ENCODE measurements around the gene GPC1. TPM values are rescaled to one million over a fixed set of nuclear protein-coding genes. Genes with fewer than 3 reads are reported as not detected.

The GPC1 gene
- total and polyA plus RNA-seq, 2 of the 13 experiments (the other 11 are each of a cell fraction or from before 2014, with no cell fraction given) = 4.0 to 5.5 TPM

DNA sequence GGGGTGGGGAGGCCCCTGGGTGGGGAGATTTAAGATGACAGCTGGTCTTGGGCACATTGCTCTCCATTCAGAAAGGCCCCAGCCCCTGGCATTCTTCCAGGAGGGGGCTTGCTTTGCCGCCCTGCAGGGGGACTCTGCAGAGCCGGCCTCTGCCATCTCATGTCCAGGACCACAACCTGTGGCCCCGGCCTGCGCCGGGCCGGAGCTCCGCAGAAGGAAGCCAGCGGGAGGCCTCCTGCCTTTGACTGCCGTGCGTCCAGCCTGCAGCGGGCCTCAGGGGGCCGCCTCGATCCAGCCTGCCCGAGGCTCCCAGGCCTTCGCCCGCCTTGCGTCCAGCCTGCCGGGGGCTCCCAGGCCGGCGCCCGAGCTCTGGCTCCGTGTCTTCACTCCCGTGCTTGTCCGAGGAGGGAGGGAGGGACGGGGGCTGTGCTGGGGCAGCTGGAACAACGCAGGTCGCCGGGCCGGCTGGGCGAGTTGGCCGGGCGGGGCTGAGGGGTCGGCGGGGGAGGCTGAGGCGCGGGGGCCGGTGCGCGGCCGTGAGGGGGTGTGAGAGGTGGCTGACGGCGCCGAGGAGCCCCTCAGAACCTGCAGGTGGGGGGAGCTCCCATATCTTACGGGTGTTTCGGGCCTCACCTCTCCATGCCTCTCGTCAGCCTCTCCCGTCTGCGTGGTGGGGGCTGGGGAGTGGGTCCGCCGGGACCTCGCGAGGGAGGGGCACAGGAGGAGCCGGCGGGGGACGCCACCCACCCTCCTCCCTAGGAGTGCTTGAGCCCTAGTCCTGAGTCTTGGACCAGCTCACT, 20.4 kb downstream of the GPC1 start (continued):
- TF ChIP-seq NR2C2 (CRISPR knock-in tag; IDR thresholded peaks at IDR 0.05; ENCODE audit: borderline replicate concordance) = peak; percentile 7; the same call in 1 of the 2 replicates
- TF ChIP-seq ZFX (CRISPR knock-in tag; IDR thresholded peaks at IDR 0.05; ENCODE audit: low read depth) = peak; percentile 54; the same call in 1 of the 2 replicates
- TF ChIP-seq HNRNPL (IDR thresholded peaks at IDR 0.05; ENCODE audit: low read depth, low read length) = 0 out of 2 replicates have a peak, but pooled peaks have one; percentile 4

DNA sequence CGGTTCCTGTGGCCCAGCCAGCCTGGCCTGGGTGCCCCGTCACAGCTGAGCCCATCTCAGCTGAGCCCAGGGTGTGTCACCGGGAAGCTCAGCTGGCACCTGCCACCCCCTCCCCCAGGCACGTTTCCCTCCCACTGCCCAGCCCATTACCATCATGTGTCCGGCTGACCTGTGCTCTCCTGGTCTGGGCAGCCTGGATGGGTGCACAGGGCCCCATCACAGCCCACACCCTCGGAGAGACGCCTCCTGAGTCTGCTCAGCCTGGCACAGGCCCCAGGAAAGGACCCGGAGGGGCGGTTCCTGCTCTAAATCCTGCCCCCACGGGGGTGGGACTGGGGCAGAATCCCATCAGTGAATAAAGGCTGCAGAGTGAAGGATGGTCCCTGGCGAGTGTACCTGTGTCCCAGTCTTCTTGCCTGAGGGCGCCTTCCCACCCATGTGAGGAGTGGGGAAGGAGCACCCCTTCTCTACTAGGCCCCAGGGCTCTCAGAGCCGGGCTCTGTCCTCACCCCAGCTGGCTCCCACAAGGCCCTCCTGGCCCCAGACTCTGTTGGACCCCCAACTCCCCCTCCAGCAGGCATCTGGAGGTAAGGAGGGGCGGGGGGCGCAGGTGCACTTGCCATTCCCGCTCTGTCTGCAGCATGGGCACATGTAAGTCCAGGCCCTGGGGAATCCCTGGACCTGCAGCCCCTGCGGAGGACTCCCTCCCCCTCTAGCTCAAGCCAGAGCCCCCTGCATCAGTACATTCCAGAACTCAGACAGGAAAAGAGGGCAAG, 21.2 kb downstream of the GPC1 start:
- H3K4me2 ChIP-seq (ENCODE audit: low read depth, low read length) = peak overlapping the region; percentile 51
- no peaks in the 10 kb centered on the region for H3K36me3 ChIP-seq (replicated peaks in 1 of 2; ENCODE audit: control insufficient read depth in 1 of 2, insufficient read depth in 2 of 2, low read length in 2 of 2)
- peaks cover 10% of the 10 kb centered on the region; the same call in 1 of the 2 replicates for H4K20me1 ChIP-seq (ENCODE audit: insufficient read depth, low read length)
- H3K9ac ChIP-seq (ENCODE audit: insufficient read depth, low read depth, low read length) = no peak overlapping the region
- ATAC-seq (no peak), DNase-seq (ENCODE audit: low spot score) (no peak), FAIRE-seq (no peak)
- intact Hi-C loops (cut with micrococcal nuclease; ENCODE audit: unreplicated experiment) (no loop called here), in situ Hi-C loops (cut with HindIII; ENCODE audit: extremely low pct_ligation_motif_present, low pct_unique_long_range_greater_than_20kb) (no loop called here)
- peaks cover 25 to 49% of the 10 kb centered on the region in 2 experiments for H3K27me3 ChIP-seq (ENCODE audit: control insufficient read depth in 1 of 2, insufficient read depth in 2 of 2, low read length in 2 of 2)
- no peaks in the 10 kb centered on the region for H3K9me3 ChIP-seq (ENCODE audit: low read length)
- peaks cover 64% of the 10 kb centered on the region for H3K4me1 ChIP-seq (ENCODE audit: insufficient read depth, low read length)
- no peaks in the 10 kb centered on the region for H3K79me2 ChIP-seq (ENCODE audit: insufficient read depth, low read length)
- POLR2A ChIA-PET = interaction anchor here (1.2 kb wide), 1 partner anchor 16 kb away, joined by 4 read pairs; no protein-coding TSS in a partner anchor
- no TSS peak for BruUV-seq (replicated peaks)
- CTCF ChIA-PET (ENCODE audit: low intra/inter-chr PET ratio, low total read pairs) = no interaction called here
- no peak for TF ChIP-seq ZSCAN31 (CRISPR knock-in tag; IDR thresholded peaks at IDR 0.05; ENCODE audit: low read depth)
- TF ChIP-seq MATR3 (CRISPR knock-in tag; IDR thresholded peaks at IDR 0.05) = 0 out of 2 replicates have a peak, but pooled peaks have one; percentile 45
- TF ChIP-seq, protein P1, sequence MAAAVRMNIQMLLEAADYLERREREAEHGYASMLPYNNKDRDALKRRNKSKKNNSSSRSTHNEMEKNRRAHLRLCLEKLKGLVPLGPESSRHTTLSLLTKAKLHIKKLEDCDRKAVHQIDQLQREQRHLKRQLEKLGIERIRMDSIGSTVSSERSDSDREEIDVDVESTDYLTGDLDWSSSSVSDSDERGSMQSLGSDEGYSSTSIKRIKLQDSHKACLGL (CRISPR knock-in tag; IDR thresholded peaks at IDR 0.05) = 0 out of 2 replicates have a peak, but pooled peaks have one; percentile 34
- TF ChIP-seq NRL (CRISPR knock-in tag; IDR thresholded peaks at IDR 0.05; ENCODE audit: borderline replicate concordance) = peak; percentile 14; the same call in 1 of the 2 replicates
- TF ChIP-seq MED8 (CRISPR knock-in tag; IDR thresholded peaks at IDR 0.05; ENCODE audit: insufficient replicate concordance) = no peak
- TF ChIP-seq, protein P2, sequence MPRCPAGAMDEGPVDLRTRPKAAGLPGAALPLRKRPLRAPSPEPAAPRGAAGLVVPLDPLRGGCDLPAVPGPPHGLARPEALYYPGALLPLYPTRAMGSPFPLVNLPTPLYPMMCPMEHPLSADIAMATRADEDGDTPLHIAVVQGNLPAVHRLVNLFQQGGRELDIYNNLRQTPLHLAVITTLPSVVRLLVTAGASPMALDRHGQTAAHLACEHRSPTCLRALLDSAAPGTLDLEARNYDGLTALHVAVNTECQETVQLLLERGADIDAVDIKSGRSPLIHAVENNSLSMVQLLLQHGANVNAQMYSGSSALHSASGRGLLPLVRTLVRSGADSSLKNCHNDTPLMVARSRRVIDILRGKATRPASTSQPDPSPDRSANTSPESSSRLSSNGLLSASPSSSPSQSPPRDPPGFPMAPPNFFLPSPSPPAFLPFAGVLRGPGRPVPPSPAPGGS (CRISPR knock-in tag; IDR thresholded peaks at IDR 0.05) = peak; percentile 30; the same call in 1 of the 2 replicates
- no peak for TF ChIP-seq ZNF546 (CRISPR knock-in tag; conservative IDR thresholded peaks at IDR 0.05)
- TF ChIP-seq MYC (CRISPR knock-in tag; IDR thresholded peaks at IDR 0.05; ENCODE audit: borderline replicate concordance) = 0 out of 2 replicates have a peak, but pooled peaks have one; percentile 20
- 17% methylated on average over 5 of the region's 17 CpGs for WGBS (ENCODE audit: low lambda C conversion rate)
- H3K27ac ChIP-seq (ENCODE audit: extremely low read length, insufficient read depth, low read length) = no peak overlapping the region
- H3K4me3 ChIP-seq (replicated peaks in 1 of 3; ENCODE audit: insufficient read depth in 1 of 3, low read depth in 2 of 3, low read length in 3 of 3) = peak overlapping the region; percentile 25 to 52 (median 36); a peak in 2 of 6 replicates
- no peak overlapping the region for H2AFZ ChIP-seq (ENCODE audit: low read length)
